ENCODE results near the gene LLCFC1. TPM values are rescaled to one million over a fixed set of nuclear protein-coding genes. Genes with fewer than 3 reads are reported as not detected.

The LLCFC1 gene
- total RNA-seq, 1 donor from 2014 or later: not detected

DNA sequence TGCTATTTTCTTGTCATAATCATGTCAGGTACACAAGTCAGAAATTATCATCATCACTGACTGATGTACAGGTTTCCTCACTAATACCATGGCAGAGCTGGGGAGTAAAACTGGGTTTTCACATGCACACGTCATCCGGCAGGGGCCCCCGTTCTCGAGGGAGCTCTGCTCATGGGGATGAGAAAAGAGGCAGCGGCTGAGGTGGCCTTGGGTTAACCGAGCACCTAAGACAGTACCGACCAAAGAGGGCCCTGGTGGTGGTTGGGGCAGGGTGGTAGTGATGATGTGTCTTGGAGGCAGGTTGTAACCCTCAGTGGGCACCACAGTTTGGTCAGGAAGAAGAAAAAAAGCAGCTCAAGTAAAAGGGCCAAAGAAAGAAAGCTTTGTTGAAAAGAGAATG lies 41.6 kb upstream of the LLCFC1 start:
- no peaks in the 10 kb centered on the region for H3K36me3 Mint-ChIP-seq (ENCODE audit: unreplicated experiment)
- no peaks in the 10 kb centered on the region for H3K4me1 Mint-ChIP-seq (ENCODE audit: low read depth, unreplicated experiment)
- DNase-seq: no peak
- no peak overlapping the region for H3K4me3 Mint-ChIP-seq (ENCODE audit: unreplicated experiment)
- TF ChIP-seq, protein P1, sequence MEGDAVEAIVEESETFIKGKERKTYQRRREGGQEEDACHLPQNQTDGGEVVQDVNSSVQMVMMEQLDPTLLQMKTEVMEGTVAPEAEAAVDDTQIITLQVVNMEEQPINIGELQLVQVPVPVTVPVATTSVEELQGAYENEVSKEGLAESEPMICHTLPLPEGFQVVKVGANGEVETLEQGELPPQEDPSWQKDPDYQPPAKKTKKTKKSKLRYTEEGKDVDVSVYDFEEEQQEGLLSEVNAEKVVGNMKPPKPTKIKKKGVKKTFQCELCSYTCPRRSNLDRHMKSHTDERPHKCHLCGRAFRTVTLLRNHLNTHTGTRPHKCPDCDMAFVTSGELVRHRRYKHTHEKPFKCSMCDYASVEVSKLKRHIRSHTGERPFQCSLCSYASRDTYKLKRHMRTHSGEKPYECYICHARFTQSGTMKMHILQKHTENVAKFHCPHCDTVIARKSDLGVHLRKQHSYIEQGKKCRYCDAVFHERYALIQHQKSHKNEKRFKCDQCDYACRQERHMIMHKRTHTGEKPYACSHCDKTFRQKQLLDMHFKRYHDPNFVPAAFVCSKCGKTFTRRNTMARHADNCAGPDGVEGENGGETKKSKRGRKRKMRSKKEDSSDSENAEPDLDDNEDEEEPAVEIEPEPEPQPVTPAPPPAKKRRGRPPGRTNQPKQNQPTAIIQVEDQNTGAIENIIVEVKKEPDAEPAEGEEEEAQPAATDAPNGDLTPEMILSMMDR (IDR thresholded peaks at IDR 0.05; ENCODE audit: partially characterized antibody, unreplicated experiment): no peak
- H3K9me3 Mint-ChIP-seq (ENCODE audit: unreplicated experiment): no peaks in the 10 kb centered on the region
- H3K27me3 Mint-ChIP-seq (ENCODE audit: unreplicated experiment): peaks cover 2% of the 10 kb centered on the region
- no peak overlapping the region for H3K27ac Mint-ChIP-seq (ENCODE audit: unreplicated experiment)

DNA sequence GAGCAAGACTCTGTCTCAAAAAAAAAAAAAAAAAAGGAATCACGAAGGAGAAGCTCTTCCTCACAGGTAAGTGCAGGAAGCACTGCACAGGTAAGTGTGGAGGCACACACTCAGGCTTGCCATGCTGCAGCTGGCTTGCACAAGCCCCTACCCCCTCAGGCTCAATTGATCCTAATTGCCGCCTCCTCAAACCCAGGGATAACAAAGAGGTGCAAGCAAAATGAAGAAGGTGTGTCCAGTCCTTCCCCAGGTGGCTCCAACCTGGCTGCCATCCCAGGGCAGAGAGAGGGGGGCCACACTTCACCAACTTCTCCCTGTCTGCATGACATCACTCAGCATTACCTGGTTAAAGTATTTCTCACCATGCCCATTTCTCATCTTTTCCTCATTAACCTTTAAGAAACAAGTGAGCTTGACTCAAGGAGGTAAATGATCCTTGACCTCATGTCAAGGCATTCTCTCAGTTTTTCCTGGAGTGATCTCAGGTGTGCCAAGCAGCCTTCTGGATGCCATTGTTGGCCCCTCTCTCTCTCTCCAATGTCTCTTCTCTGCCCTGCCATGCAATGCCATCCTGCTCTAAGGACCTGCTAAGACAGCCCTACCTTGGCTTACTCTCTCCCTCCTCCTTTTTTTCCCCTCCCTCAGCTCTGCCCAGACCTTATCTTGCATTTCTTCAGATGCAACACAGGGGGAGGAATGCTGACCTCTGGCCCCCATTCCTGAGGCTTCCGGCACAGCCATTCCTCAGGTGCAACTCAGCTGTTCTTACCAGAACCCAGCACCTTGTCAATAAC lies 40.7 kb upstream of the LLCFC1 start:
- DNase-seq: no peak
- Mint-ChIP-seq H3K27me3 (ENCODE audit: unreplicated experiment) (peaks cover 2% of the 10 kb centered on the region), H3K27ac (ENCODE audit: unreplicated experiment) (no peak overlapping the region), H3K36me3 (ENCODE audit: unreplicated experiment) (no peaks in the 10 kb centered on the region), H3K9me3 (ENCODE audit: unreplicated experiment) (no peaks in the 10 kb centered on the region), H3K4me3 (ENCODE audit: unreplicated experiment) (no peak overlapping the region), H3K4me1 (ENCODE audit: low read depth, unreplicated experiment) (no peaks in the 10 kb centered on the region)
- TF ChIP-seq, protein P1 (IDR thresholded peaks at IDR 0.05; ENCODE audit: partially characterized antibody, unreplicated experiment): no peak

DNA sequence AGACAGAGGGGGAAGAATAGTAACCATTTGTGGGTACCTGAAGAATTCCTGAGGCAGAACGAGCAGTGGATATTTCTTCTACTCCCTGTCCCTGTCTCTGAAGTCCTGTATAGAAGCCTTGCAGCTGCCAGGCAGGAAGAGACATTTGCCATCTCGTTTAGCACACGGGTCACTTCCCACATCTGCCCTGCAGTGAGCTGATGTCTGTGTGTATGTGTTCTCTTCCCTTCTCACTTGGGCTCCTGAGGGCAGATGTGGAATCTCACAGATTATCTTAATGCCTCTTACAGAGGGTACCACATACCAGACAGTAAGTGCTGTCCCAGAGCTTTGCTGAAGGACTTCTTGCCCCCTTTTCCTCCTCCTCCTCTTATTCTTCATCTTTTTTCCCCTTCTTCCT lies 39.6 kb upstream of the LLCFC1 start:
- no peak overlapping the region for H3K27ac Mint-ChIP-seq (ENCODE audit: unreplicated experiment)
- DNase-seq: no peak
- peaks cover 2% of the 10 kb centered on the region for H3K27me3 Mint-ChIP-seq (ENCODE audit: unreplicated experiment)
- no peaks in the 10 kb centered on the region for H3K36me3 Mint-ChIP-seq (ENCODE audit: unreplicated experiment)
- H3K4me1 Mint-ChIP-seq (ENCODE audit: low read depth, unreplicated experiment): no peaks in the 10 kb centered on the region
- H3K9me3 Mint-ChIP-seq (ENCODE audit: unreplicated experiment): no peaks in the 10 kb centered on the region
- TF ChIP-seq, protein P1 (IDR thresholded peaks at IDR 0.05; ENCODE audit: partially characterized antibody, unreplicated experiment): no peak
- no peak overlapping the region for H3K4me3 Mint-ChIP-seq (ENCODE audit: unreplicated experiment)

DNA sequence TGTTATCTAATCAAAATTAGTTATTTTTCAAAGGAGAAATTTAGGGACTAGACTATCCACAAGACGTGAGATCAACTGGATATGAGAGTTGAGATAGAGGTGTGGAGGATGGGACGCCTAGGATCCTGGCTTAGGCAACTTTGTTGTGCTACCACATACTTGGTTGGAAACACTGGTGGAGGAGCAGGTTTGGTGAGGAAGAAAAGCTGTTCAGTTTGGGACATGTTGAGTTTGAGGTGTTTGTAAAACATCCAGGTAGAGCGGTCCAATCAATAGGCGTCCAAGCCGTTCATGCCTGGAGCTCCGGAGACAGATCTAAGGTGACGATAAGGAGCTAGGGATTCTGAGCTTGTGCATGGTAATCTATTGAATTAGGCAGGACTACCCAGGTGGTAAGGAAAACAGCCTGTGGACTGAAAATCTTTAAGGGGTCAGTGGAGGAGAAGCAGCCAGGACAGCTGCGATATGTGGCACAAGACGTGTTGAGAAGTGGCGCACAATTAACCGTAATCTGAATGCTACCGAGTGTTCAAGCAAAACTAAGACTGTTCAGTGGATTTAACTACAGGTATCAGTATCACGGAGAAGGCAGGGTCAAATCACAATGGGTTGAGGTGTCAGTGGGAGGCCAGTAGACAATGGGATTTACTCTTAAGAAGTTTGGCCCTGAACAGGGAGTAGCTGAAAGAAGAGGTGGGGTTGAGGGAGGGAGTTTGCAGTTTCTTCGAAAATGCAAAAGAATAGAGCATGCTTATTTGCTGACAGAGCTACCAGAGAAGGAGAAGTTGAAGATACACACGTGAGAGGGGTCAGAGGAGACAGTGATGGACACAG lies 37.6 kb upstream of the LLCFC1 start:
- H3K4me3 Mint-ChIP-seq (ENCODE audit: unreplicated experiment): no peak overlapping the region
- H3K9me3 Mint-ChIP-seq (ENCODE audit: unreplicated experiment): no peaks in the 10 kb centered on the region
- TF ChIP-seq, protein P1 (IDR thresholded peaks at IDR 0.05; ENCODE audit: partially characterized antibody, unreplicated experiment): no peak
- no peaks in the 10 kb centered on the region for H3K4me1 Mint-ChIP-seq (ENCODE audit: low read depth, unreplicated experiment)
- H3K27me3 Mint-ChIP-seq (ENCODE audit: unreplicated experiment): no peaks in the 10 kb centered on the region
- no peaks in the 10 kb centered on the region for H3K36me3 Mint-ChIP-seq (ENCODE audit: unreplicated experiment)
- DNase-seq: no peak
- H3K27ac Mint-ChIP-seq (ENCODE audit: unreplicated experiment): no peak overlapping the region

DNA sequence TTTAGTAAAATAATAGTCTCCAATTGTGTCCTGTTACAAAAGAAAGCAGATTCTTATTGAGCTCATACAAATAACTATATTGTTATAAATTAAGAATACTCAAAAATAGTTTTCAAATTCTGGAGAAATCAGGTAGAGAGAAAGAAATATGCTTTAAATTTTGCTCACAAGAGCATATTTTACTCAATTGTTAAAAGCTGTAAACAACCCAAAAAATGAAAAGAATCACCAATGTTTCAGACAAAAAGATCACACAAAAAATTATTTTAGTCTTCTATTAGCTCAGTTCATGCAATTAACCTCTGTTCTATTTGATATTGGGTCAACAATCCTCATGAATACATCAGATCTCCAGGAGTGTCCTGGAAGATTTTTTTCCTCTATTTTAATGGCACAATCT lies 35.2 kb upstream of the LLCFC1 start:
- TF ChIP-seq, protein P1 (IDR thresholded peaks at IDR 0.05; ENCODE audit: partially characterized antibody, unreplicated experiment): no peak
- H3K27ac Mint-ChIP-seq (ENCODE audit: unreplicated experiment): no peak overlapping the region
- H3K27me3 Mint-ChIP-seq (ENCODE audit: unreplicated experiment): no peaks in the 10 kb centered on the region
- DNase-seq: no peak
- no peaks in the 10 kb centered on the region for H3K36me3 Mint-ChIP-seq (ENCODE audit: unreplicated experiment)
- no peaks in the 10 kb centered on the region for H3K4me1 Mint-ChIP-seq (ENCODE audit: low read depth, unreplicated experiment)
- H3K4me3 Mint-ChIP-seq (ENCODE audit: unreplicated experiment): no peak overlapping the region
- peaks cover 3% of the 10 kb centered on the region for H3K9me3 Mint-ChIP-seq (ENCODE audit: unreplicated experiment)

Data from glutamatergic neuron (in vitro differentiated cells).